GM23338 (cell line): ENCODE measurements around the gene MAD2L2. TPM values are rescaled to one million over a fixed set of nuclear protein-coding genes. Genes with fewer than 3 reads are reported as not detected.

Experiments used
- ATAC-seq: fragments of 200-7000 bp; cut with Tn5 transposase; 3 replicates; pipeline ENCODE4 v1.9.1; 2020
- DNase-seq: peaks from one replicate; pipeline ENCODE4 v3.0.0-alpha.2; 2015; ENCODE audit warnings: low spot score
- H2AFZ ChIP-seq: fragments of 200-600 bp; sonication (generic); 2 replicates; pipeline ENCODE4 v1.8.0; 2016; ENCODE audit warnings: antibody characterized with exemption, mild to moderate bottlenecking, moderate library complexity
- H3F3A ChIP-seq: fragments of 200-600 bp; sonication (generic); replicated peaks from 2 replicates; pipeline ENCODE4 v1.8.0; 2017; ENCODE audit warnings: antibody characterized with exemption, mixed run types, low read depth
- H3K27ac ChIP-seq: fragments of 200-600 bp; sonication (generic); 2 replicates; pipeline ENCODE4 v1.6.1; 2016; ENCODE audit warnings: low read depth
- H3K27me3 ChIP-seq: fragments of 200-600 bp; sonication (generic); 2 replicates; pipeline ENCODE4 v1.8.0; 2016; ENCODE audit warnings: mild to moderate bottlenecking, mixed run types, moderate library complexity; ENCODE audit not compliant: insufficient read depth
- H3K36me3 ChIP-seq: fragments of 200-600 bp; sonication (generic); 2 replicates; pipeline ENCODE4 v1.8.0; 2016; ENCODE audit warnings: mild to moderate bottlenecking; ENCODE audit not compliant: insufficient read depth
- H3K4me1 ChIP-seq: fragments of 200-600 bp; sonication (generic); 2 replicates; pipeline ENCODE4 v1.8.0; 2016; ENCODE audit warnings: mild to moderate bottlenecking, moderate library complexity; ENCODE audit not compliant: insufficient read depth
- H3K4me2 ChIP-seq: fragments of 200-600 bp; sonication (generic); 2 replicates; pipeline ENCODE4 v1.7.1; 2017; ENCODE audit warnings: mixed run types
- H3K4me3 ChIP-seq: fragments of 200-600 bp; sonication (generic); 2 replicates; pipeline ENCODE4 v1.6.1; 2016; ENCODE audit warnings: mixed run types
- H3K79me2 ChIP-seq: fragments of 200-600 bp; sonication (generic); replicated peaks from 2 replicates; pipeline ENCODE4 v1.8.0; 2017; ENCODE audit warnings: mild to moderate bottlenecking; ENCODE audit not compliant: insufficient read depth
- H3K9me2 ChIP-seq: fragments of 200-600 bp; sonication (generic); 2 replicates; pipeline ENCODE4 v1.8.0; 2017; ENCODE audit not compliant: insufficient read depth
- H4K20me1 ChIP-seq: fragments of 200-600 bp; sonication (generic); replicated peaks from 2 replicates; pipeline ENCODE4 v1.8.0; 2017; ENCODE audit warnings: mild to moderate bottlenecking; ENCODE audit not compliant: insufficient read depth
- H3K27ac Mint-ChIP-seq: 2 replicates; pipeline ENCODE4 v1.8.0; 2020; ENCODE audit warnings: inconsistent platforms, mild to moderate bottlenecking, moderate library complexity, mixed read lengths
- H3K27me3 Mint-ChIP-seq: 3 replicates; pipeline ENCODE4 v1.8.0; 2022; ENCODE audit warnings: low read depth, mild to moderate bottlenecking, moderate library complexity, mixed read lengths, inconsistent platforms; ENCODE audit not compliant: insufficient read depth, poor library complexity
- H3K36me3 Mint-ChIP-seq: 3 replicates; pipeline ENCODE4 v1.8.0; 2021; ENCODE audit warnings: low read depth, mild to moderate bottlenecking, inconsistent platforms, moderate library complexity, mixed read lengths
- H3K4me1 Mint-ChIP-seq: 3 replicates; pipeline ENCODE4 v1.8.0; 2020; ENCODE audit warnings: mild to moderate bottlenecking, inconsistent platforms, mixed read lengths
- H3K4me3 Mint-ChIP-seq: 3 replicates; pipeline ENCODE4 v1.8.0; 2021; ENCODE audit warnings: moderate library complexity, mild to moderate bottlenecking, inconsistent platforms, mixed read lengths
- H3K9me3 Mint-ChIP-seq: 3 replicates; pipeline ENCODE4 v1.8.0; 2020; ENCODE audit warnings: moderate library complexity, mild to moderate bottlenecking, inconsistent platforms, mixed read lengths
- CREB1 ChIP-seq: fragments of 250-450 bp; sonication (Bioruptor Pico); IDR thresholded peaks from 2 replicates; pipeline ENCODE4 v1.5.0; 2020; ENCODE audit warnings: low read depth, mild to moderate bottlenecking, moderate library complexity
- CTCF ChIP-seq, 2 experiments: fragments of 200-600 bp in 1 of 2; sonication (generic) in 1 of 2; conservative IDR thresholded peaks; 2 replicates each; pipeline versions ENCODE4 v1.5.1 to v1.6.1; 2016 to 2017; ENCODE audit warnings: antibody characterized with exemption in 2 of 2, low read depth in 2 of 2, mild to moderate bottlenecking in 2 of 2, moderate library complexity in 1 of 2
- ETS1 ChIP-seq: IDR thresholded peaks from 2 replicates; pipeline ENCODE4 v1.6.1; 2016; ENCODE audit warnings: antibody characterized with exemption
- JUNB ChIP-seq: IDR thresholded peaks from one replicate; pipeline ENCODE4 v1.6.1; 2016; ENCODE audit warnings: antibody characterized with exemption; ENCODE audit not compliant: unreplicated experiment
- POLR2AphosphoS5 ChIP-seq: IDR thresholded peaks from 2 replicates; pipeline ENCODE4 v1.6.1; 2016; ENCODE audit warnings: antibody characterized with exemption, low read depth
- ZNF114 ChIP-seq: fragments of 250-450 bp; sonication (Bioruptor Pico); IDR thresholded peaks from 2 replicates; pipeline ENCODE4 v1.5.0; 2020; ENCODE audit warnings: mild to moderate bottlenecking, moderate library complexity
- ZNF462 ChIP-seq: fragments of 250-450 bp; sonication (Bioruptor Pico); IDR thresholded peaks from 2 replicates; pipeline ENCODE4 v1.5.0; 2020; ENCODE audit warnings: mild to moderate bottlenecking, moderate library complexity
- polyA plus RNA-seq: library from polyadenylated mRNA; unstranded; fragments of >200 nt; fragmentation: Nextera tagmentation; extraction: Ambion mirVana; gene quantifications from 2 replicates; pipeline ENCODE4 v1.2.1, GENCODE V29; 2016
- total RNA-seq: library from RNA; depleted of rRNA; stranded (reverse); fragments of >200 nt; shearing (Covaris generic); gene quantifications from 2 replicates; pipeline ENCODE4 v1.2.3, GENCODE V29; 2014

Gene MAD2L2
- total and polyA plus RNA-seq, 2 experiments from 2014 or later: 498 to 552 TPM

GRCh38 chr1:11695861-11696260, 14.9 kb upstream of the MAD2L2 start (continued):
- no peak for TF ChIP-seq ZNF462 (CRISPR knock-in tag)
- TF ChIP-seq POLR2AphosphoS5: no peak
- TF ChIP-seq ETS1: no peak
- no peak for TF ChIP-seq JUNB

- Histone ChIP-seq H3K4me1 (peaks cover 30% of the 10 kb centered on the region), H3K4me3 (0 out of 2 replicates have a peak overlapping the region, but pooled peaks have one; percentile 26), H4K20me1 (no peaks in the 10 kb centered on the region; the same call in 1 of the 2 replicates), H3K36me3 (no peaks in the 10 kb centered on the region), H3K4me2 (peak overlapping the region; percentile 97), H3K79me2 (peaks cover 75% of the 10 kb centered on the region), H3K9me2 (no peaks in the 10 kb centered on the region), H2AFZ (no peak overlapping the region), H3K27me3 (no peaks in the 10 kb centered on the region), H3F3A (peaks cover 15% of the 10 kb centered on the region), H3K27ac (no peak overlapping the region)
- peak overlapping the region; percentile 45 for H3K4me3 Mint-ChIP-seq
- ATAC-seq (no peak), DNase-seq (no peak)
- TF ChIP-seq ZNF114 (CRISPR knock-in tag) (no peak), CREB1 (CRISPR knock-in tag) (no peak), POLR2AphosphoS5 (no peak), CTCF (conservative IDR thresholded peaks at IDR 0.05; ENCODE audit: low read depth in 2 of 2) (no peak)
- no peak overlapping the region for H3K27ac Mint-ChIP-seq
- peaks cover 3% of the 10 kb centered on the region; the same call in 2 of the 3 replicates for H3K9me3 Mint-ChIP-seq
- H3K27me3 Mint-ChIP-seq: peaks cover 20% of the 10 kb centered on the region
- peaks cover 38% of the 10 kb centered on the region for H3K4me1 Mint-ChIP-seq
- peaks cover 10% of the 10 kb centered on the region; the same call in 2 of the 3 replicates for H3K36me3 Mint-ChIP-seq
Measured at GRCh38 chr1:11693917-11694316, 13.0 kb upstream of the MAD2L2 start.
